Neural cell (in vitro differentiated cells): ENCODE measurements around the gene IGIP. TPM values are rescaled to one million over a fixed set of nuclear protein-coding genes. Genes with fewer than 3 reads are reported as not detected.

Experiments used
- H2AFZ ChIP-seq: fragments of 200-600, 300-800 bp; sonication (generic), shearing (Covaris generic); 2 replicates; pipeline ENCODE4 v1.6.0; 2014; ENCODE audit warnings: low read depth, mild to moderate bottlenecking, antibody characterized with exemption, low read length, moderate library complexity
- H3F3A ChIP-seq: fragments of 200-600 bp; shearing (Covaris generic); 2 replicates; pipeline ENCODE4 v1.6.1; 2016; ENCODE audit warnings: mild to moderate bottlenecking, moderate library complexity, mixed read lengths, antibody characterized with exemption, low read length; ENCODE audit not compliant: insufficient read depth, poor library complexity, severe bottlenecking
- H3K27ac ChIP-seq: fragments of 200-600, 300-800 bp; sonication (generic), shearing (Covaris generic); 2 replicates; pipeline ENCODE4 v1.5.1; 2014; ENCODE audit warnings: mild to moderate bottlenecking, low read length, moderate library complexity
- H3K27me3 ChIP-seq: fragments of 300-800, 200-600 bp; sonication (generic), shearing (Covaris generic); 2 replicates; pipeline ENCODE4 v1.6.0; 2014; ENCODE audit warnings: mild to moderate bottlenecking, low read depth, low read length, moderate library complexity; ENCODE audit not compliant: insufficient read depth
- H3K36me3 ChIP-seq: fragments of 300-800, 200-600 bp; sonication (generic), shearing (Covaris generic); 2 replicates; pipeline ENCODE4 v1.5.1; 2014; ENCODE audit warnings: mild to moderate bottlenecking, antibody characterized with exemption, low read length, moderate library complexity; ENCODE audit not compliant: insufficient read depth
- H3K4me2 ChIP-seq: fragments of 300-800, 200-600 bp; sonication (generic), shearing (Covaris generic); 2 replicates; pipeline ENCODE4 v1.6.0; 2014; ENCODE audit warnings: mild to moderate bottlenecking, low read length
- H3K4me3 ChIP-seq: fragments of 300-800, 200-600 bp; sonication (generic), shearing (Covaris generic); 2 replicates; pipeline ENCODE4 v1.5.1; 2014; ENCODE audit warnings: mild to moderate bottlenecking, low read length, moderate library complexity
- H3K79me2 ChIP-seq: fragments of 200-600 bp; shearing (Covaris generic); replicated peaks from 2 replicates; pipeline ENCODE4 v1.6.0; 2014; ENCODE audit warnings: mild to moderate bottlenecking, low read length, moderate library complexity; ENCODE audit not compliant: insufficient read depth
- H3K9ac ChIP-seq: fragments of 300-800, 200-600 bp; sonication (generic), shearing (Covaris generic); 2 replicates; pipeline ENCODE4 v1.6.1; 2016; ENCODE audit warnings: mild to moderate bottlenecking, low read length, mixed read lengths
- H3K9me2 ChIP-seq: fragments of 200-600 bp; shearing (Covaris generic); 2 replicates; pipeline ENCODE4 v1.6.1; 2016; ENCODE audit warnings: mild to moderate bottlenecking, low read length, mixed read lengths; ENCODE audit not compliant: insufficient read depth
- H3K9me3 ChIP-seq: fragments of 200-600, 300-800 bp; sonication (generic), shearing (Covaris generic); 2 replicates; pipeline ENCODE4 v1.6.1; 2016; ENCODE audit warnings: mild to moderate bottlenecking, mixed run types, low read length, moderate library complexity, mixed read lengths
- H4K20me1 ChIP-seq: fragments of 200-600 bp; shearing (Covaris generic); 2 replicates; pipeline ENCODE4 v1.6.1; 2016; ENCODE audit warnings: mild to moderate bottlenecking, mixed run types; ENCODE audit not compliant: insufficient read depth
- CTCF ChIP-seq: fragments of 450-650 bp; IDR thresholded peaks from 2 replicates; pipeline ENCODE4 v1.5.1; 2014; ENCODE audit warnings: antibody characterized with exemption, mild to moderate bottlenecking, moderate library complexity; ENCODE audit not compliant: poor library complexity, severe bottlenecking
- EP300 ChIP-seq: fragments of 450-650 bp; conservative IDR thresholded peaks from 2 replicates; pipeline ENCODE4 v1.6.1; 2014; ENCODE audit warnings: antibody characterized with exemption, mild to moderate bottlenecking, moderate library complexity; ENCODE audit not compliant: poor library complexity, severe bottlenecking
- EZH2 ChIP-seq: fragments of 200-600, 300-800 bp; shearing (Covaris generic), sonication (generic); IDR thresholded peaks from 2 replicates; pipeline ENCODE4 v1.6.1; 2014; ENCODE audit warnings: antibody characterized with exemption, low read length, borderline replicate concordance, mild to moderate bottlenecking; ENCODE audit not compliant: insufficient read depth, poor library complexity, severe bottlenecking
- MXI1 ChIP-seq: fragments of 450-650 bp; conservative IDR thresholded peaks from 2 replicates; pipeline ENCODE4 v1.6.1; 2014; ENCODE audit warnings: antibody characterized with exemption, mild to moderate bottlenecking; ENCODE audit not compliant: poor library complexity, severe bottlenecking
- POLR2AphosphoS5 ChIP-seq: IDR thresholded peaks from 2 replicates; pipeline ENCODE4 v1.6.1; 2012
- RAD21 ChIP-seq: fragments of 450-650 bp; conservative IDR thresholded peaks from 2 replicates; pipeline ENCODE4 v1.6.1; 2014; ENCODE audit warnings: antibody characterized with exemption, mild to moderate bottlenecking, moderate library complexity
- REST ChIP-seq: IDR thresholded peaks from 2 replicates; pipeline ENCODE4 v1.6.1; 2012; ENCODE audit warnings: borderline replicate concordance
- SMC3 ChIP-seq: fragments of 450-650 bp; conservative IDR thresholded peaks from 2 replicates; pipeline ENCODE4 v1.6.1; 2014; ENCODE audit warnings: antibody characterized with exemption, mild to moderate bottlenecking, moderate library complexity; ENCODE audit not compliant: poor library complexity
- TAF1 ChIP-seq: IDR thresholded peaks from 2 replicates; pipeline ENCODE4 v1.6.1; 2012; ENCODE audit warnings: low read depth
- polyA plus RNA-seq: library from polyadenylated mRNA; depleted of rRNA; stranded (reverse); fragments of >200 nt; gene quantifications from 2 replicates; pipeline ENCODE4 v1.2.3, GENCODE V29; 2014

IGIP gene
- polyA plus RNA-seq, 1 donor from 2014 or later: 4.4 TPM

GRCh38 chr5:140165101-140165922, 39.6 kb downstream of the IGIP start:
- Histone ChIP-seq H3K9me3 (no peaks in the 10 kb centered on the region), H3K36me3 (no peaks in the 10 kb centered on the region), H2AFZ (no peak overlapping the region), H3K9ac (no peak overlapping the region), H3K4me3 (no peak overlapping the region), H3K9me2 (no peaks in the 10 kb centered on the region), H3K27me3 (no peaks in the 10 kb centered on the region), H4K20me1 (no peaks in the 10 kb centered on the region), H3K27ac (no peak overlapping the region), H3K79me2 (no peaks in the 10 kb centered on the region), H3K4me2 (no peak overlapping the region), H3F3A (no peaks in the 10 kb centered on the region)
- TF ChIP-seq REST: no peak
- no peak for TF ChIP-seq EP300
- TF ChIP-seq MXI1: no peak
- no peak for TF ChIP-seq RAD21
- TF ChIP-seq SMC3: no peak
- TF ChIP-seq TAF1: no peak
- TF ChIP-seq POLR2AphosphoS5: no peak

GRCh38 chr5:140165923-140166270, 40.2 kb downstream of the IGIP start:
- H3K4me3 ChIP-seq: no peak overlapping the region
- no peaks in the 10 kb centered on the region for H3K9me3 ChIP-seq
- H3F3A ChIP-seq: no peaks in the 10 kb centered on the region
- no peak overlapping the region for H3K27ac ChIP-seq
- H3K9me2 ChIP-seq: no peaks in the 10 kb centered on the region
- H2AFZ ChIP-seq: no peak overlapping the region
- no peaks in the 10 kb centered on the region for H4K20me1 ChIP-seq
- no peak overlapping the region for H3K4me2 ChIP-seq
- no peaks in the 10 kb centered on the region for H3K79me2 ChIP-seq
- TF ChIP-seq EZH2: no peak
- TF ChIP-seq CTCF: no peak
- no peak for TF ChIP-seq MXI1
- no peak for TF ChIP-seq EP300
- no peak for TF ChIP-seq POLR2AphosphoS5
- no peak for TF ChIP-seq SMC3
- no peak for TF ChIP-seq RAD21
- TF ChIP-seq REST: no peak
- no peak for TF ChIP-seq TAF1
- no peaks in the 10 kb centered on the region for H3K27me3 ChIP-seq
- H3K36me3 ChIP-seq: no peaks in the 10 kb centered on the region
- H3K9ac ChIP-seq: no peak overlapping the region
